K562 (cell line): ENCODE results near the gene NVL. TPM values are rescaled to one million over a fixed set of nuclear protein-coding genes. Genes with fewer than 3 reads are reported as not detected.
A peak's percentile ranks its signal among the peaks of the same experiment; 100 is the strongest.

Experiments used
- ATF7 ChIP-seq: fragments of 450-650 bp; IDR thresholded peaks from 2 replicates; pipeline ENCODE4 v1.7.1; 2014; ENCODE audit warnings: mild to moderate bottlenecking, moderate library complexity
- BCLAF1 ChIP-seq, 2 experiments: fragments of 450-650 bp in 1 of 2; IDR thresholded peaks; 2 replicates each; pipeline ENCODE4 v1.6.1; 2011 to 2017; ENCODE audit warnings: low read depth in 2 of 2, antibody characterized with exemption in 1 of 2, borderline replicate concordance in 1 of 2, low read length in 1 of 2, mild to moderate bottlenecking in 1 of 2, mixed read lengths in 1 of 2; ENCODE audit not compliant: control insufficient read depth in 1 of 2
- CHAMP1 ChIP-seq: fragments of 450-650 bp; IDR thresholded peaks from 2 replicates; pipeline ENCODE4 v1.6.1; 2016; ENCODE audit warnings: mild to moderate bottlenecking
- DACH1 ChIP-seq: fragments of 450-650 bp; IDR thresholded peaks from 2 replicates; pipeline ENCODE4 v1.6.1; 2018; ENCODE audit not compliant: partially characterized antibody
- E2F6 ChIP-seq, 2 experiments: IDR thresholded peaks; 2 replicates each; pipeline ENCODE4 v1.6.1; 2011; ENCODE audit warnings: borderline replicate concordance in 1 of 2, control low read depth in 1 of 2, low read depth in 1 of 2, low read length in 1 of 2, mild to moderate bottlenecking in 1 of 2, mixed read lengths in 1 of 2, moderate library complexity in 1 of 2; ENCODE audit not compliant: insufficient read depth in 1 of 2, insufficient read length in 1 of 2, poor library complexity in 1 of 2, severe bottlenecking in 1 of 2; ENCODE audit errors: extremely low read depth in 1 of 2
- ETS1 ChIP-seq: conservative IDR thresholded peaks from 2 replicates; pipeline ENCODE4 v1.6.1; 2011; ENCODE audit warnings: low read depth, mild to moderate bottlenecking, low read length; ENCODE audit not compliant: control insufficient read depth
- GABPB1 ChIP-seq: sonication (generic); formaldehyde crosslinking; IDR thresholded peaks from 2 replicates; pipeline ENCODE4 v1.8.0; 2022; ENCODE audit warnings: mild to moderate bottlenecking, missing genetic modification reagents
- GATAD2B ChIP-seq: fragments of 450-650 bp; IDR thresholded peaks from 2 replicates; pipeline ENCODE4 v1.6.1; 2017; ENCODE audit warnings: mild to moderate bottlenecking, borderline replicate concordance
- MAZ ChIP-seq, 2 experiments: fragments of 450-650 bp in 1 of 2; sonication (generic) in 1 of 2; formaldehyde crosslinking; IDR thresholded peaks in 1 of 2; conservative IDR thresholded peaks in 1 of 2; 2 replicates each; pipeline versions ENCODE4 v1.4.0 to v1.5.0; 2020; ENCODE audit warnings: mild to moderate bottlenecking in 1 of 2, missing genetic modification reagents in 1 of 2
- POLR2A ChIP-seq: fragments of 450-650 bp; conservative IDR thresholded peaks from 2 replicates; pipeline ENCODE4 v1.6.1; 2016
- RBM22 ChIP-seq: fragments of 200-400 bp; formaldehyde crosslinking; IDR thresholded peaks from 2 replicates; pipeline ENCODE4 v1.6.1; 2018; ENCODE audit warnings: low read length, low read depth; ENCODE audit not compliant: poor library complexity, severe bottlenecking
- SUPT5H ChIP-seq: fragments of 450-650 bp; IDR thresholded peaks from 2 replicates; pipeline ENCODE4 v1.6.1; 2016
- TOE1 ChIP-seq, 2 experiments: fragments of 450-650 bp in 1 of 2; sonication (generic) in 1 of 2; formaldehyde crosslinking in 1 of 2; IDR thresholded peaks; 2 replicates each; pipeline versions ENCODE4 v1.7.1 to v1.8.0; 2016 to 2022; ENCODE audit warnings: borderline replicate concordance in 2 of 2, mild to moderate bottlenecking in 2 of 2, antibody characterized with exemption in 1 of 2, inconsistent platforms in 1 of 2, low read depth in 1 of 2, missing genetic modification reagents in 1 of 2, moderate library complexity in 1 of 2
- ZC3H4 ChIP-seq: sonication (generic); formaldehyde crosslinking; IDR thresholded peaks from 2 replicates; pipeline ENCODE4 v1.9.0; 2021; ENCODE audit warnings: missing genetic modification reagents, borderline replicate concordance
- ZKSCAN1 ChIP-seq: fragments of 150-350 bp; IDR thresholded peaks from 2 replicates; pipeline ENCODE4 v1.6.1; 2016; ENCODE audit warnings: low read depth, low read length
- ZNF354B ChIP-seq: fragments of 250-450 bp; sonication (Bioruptor Pico); IDR thresholded peaks from 2 replicates; pipeline ENCODE4 v1.4.0; 2020
- polyA plus RNA-seq, 8 experiments: library from polyadenylated mRNA; depleted of rRNA in 4 of 8; stranded (reverse) in 5 of 8; unstranded in 3 of 8; fragments of >200 nt; fragmentation: Nextera tagmentation in 2 of 8; fragmentation: Illumina TruSeq in 1 of 8; extraction: Ambion mirVana in 2 of 8; extraction: Trizol in 1 of 8; gene quantifications; 2 replicates each; pipeline versions ENCODE4 v1.2.1 to v1.2.3, GENCODE V29; 2011 to 2014; ENCODE audit warnings: inconsistent platforms in 1 of 8, missing spikeins in 1 of 8
- total RNA-seq, 7 experiments: library from RNA; depleted of rRNA in 6 of 7; stranded (reverse); fragments of >200 nt in 6 of 7; fragmentation: Illumina TruSeq in 2 of 7; extraction: Trizol in 2 of 7; gene quantifications; 2 replicates each; pipeline versions ENCODE4 v1.2.1 to v1.2.3, GENCODE V29; 2011 to 2021; ENCODE audit warnings: low replicate concordance in 1 of 7

NVL gene
- total and polyA plus RNA-seq, 9 of the 15 experiments (the other 6 are each of a cell fraction or from before 2014, with no cell fraction given), result 32.5 to 86.6 (median 62.9) TPM

DNA sequence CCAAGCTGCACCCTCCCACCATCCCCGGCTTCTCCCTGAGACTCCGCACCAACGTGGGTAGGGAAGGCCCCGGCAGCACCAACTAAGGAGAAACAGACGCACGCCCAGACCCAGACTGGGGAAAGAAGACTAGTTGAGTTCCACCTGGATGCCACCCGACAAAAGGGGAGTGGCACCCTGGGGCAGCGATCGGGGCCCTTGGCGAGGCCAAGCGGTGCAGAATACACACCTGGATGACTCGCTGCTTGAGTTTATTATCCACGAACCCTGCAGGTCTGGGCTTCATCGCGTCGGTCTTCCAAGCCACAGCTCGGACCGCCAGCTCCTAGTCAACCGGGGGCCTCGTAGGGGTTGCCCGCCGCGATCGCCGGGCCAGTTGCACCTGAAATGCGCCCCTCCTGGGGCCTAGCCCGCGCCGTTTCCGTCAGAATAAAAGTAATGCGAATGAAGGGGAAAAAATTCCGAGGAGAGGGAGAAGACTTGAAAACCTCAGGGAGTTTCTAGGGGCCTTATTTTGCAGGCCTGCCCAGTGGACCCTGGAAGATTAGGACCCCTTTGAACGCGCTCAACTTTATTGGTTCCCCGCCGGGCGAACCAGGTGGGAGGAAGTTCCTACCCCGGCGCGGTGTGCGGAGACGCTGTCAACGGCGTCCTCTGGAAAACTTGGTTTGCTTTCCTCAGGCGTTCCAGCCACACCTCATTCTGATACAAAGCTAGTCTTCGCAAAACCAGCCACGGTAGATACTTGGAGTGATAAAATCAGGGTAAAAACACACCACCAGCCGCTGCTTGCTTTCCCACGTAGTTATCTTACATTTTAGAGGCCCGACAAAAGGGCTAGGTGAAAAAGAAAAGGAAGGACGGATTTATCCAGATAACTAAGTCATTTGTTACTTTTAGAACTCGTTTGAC, at the start of gene NVL (continued):
- TF ChIP-seq TOE1 (IDR thresholded peaks at IDR 0.05; ENCODE audit: borderline replicate concordance) (peak; percentile 95), TOE1 (CRISPR knock-in tag; IDR thresholded peaks at IDR 0.05; ENCODE audit: borderline replicate concordance, low read depth) (no peak), ETS1 (peak; percentile 96), ZC3H4 (CRISPR knock-in tag) (no peak), CHAMP1 (peak; percentile 90), SUPT5H (peak; percentile 81), RBM22 (no peak), MAZ (CRISPR knock-in tag; conservative IDR thresholded peaks at IDR 0.05 in 1 of 2, IDR thresholded peaks at IDR 0.05 in 1 of 2) (peak; percentile 73 to 74; a peak in 3 of 4 replicates), ATF7 (peak; percentile 91), DACH1 (peak; percentile 98), E2F6 (IDR thresholded peaks at IDR 0.05; ENCODE audit: borderline replicate concordance in 1 of 2, extremely low read depth in 1 of 2, insufficient read depth in 1 of 2, insufficient read length in 1 of 2, low read depth in 1 of 2, low read length in 1 of 2, poor library complexity in 1 of 2, severe bottlenecking in 1 of 2) (peak; percentile 86 to 91), POLR2A (peak; percentile 87), ZNF354B (0 out of 2 replicates have a peak, but pooled peaks have one; percentile 19), BCLAF1 (IDR thresholded peaks at IDR 0.05; ENCODE audit: borderline replicate concordance in 1 of 2, control insufficient read depth in 1 of 2, low read depth in 2 of 2, low read length in 1 of 2) (peak in 1 of 2 experiments; percentile 95; a peak in 2 of 4 replicates), GATAD2B (peak; percentile 45; the same call in 1 of the 2 replicates), ZKSCAN1 (peak; percentile 96), GABPB1 (CRISPR knock-in tag) (peak; percentile 92)
